SK-N-MC (cell line): Measurements from ENCODE around the gene AGAP1.

Experiments used
- EZH2 ChIP-seq: fragments of 200-600 bp; sonication (generic); IDR thresholded peaks from one replicate; pipeline ENCODE4 v1.6.1; 2017; ENCODE audit warnings: antibody characterized with exemption
- FOXP2 ChIP-seq: optimal IDR thresholded peaks from 2 replicates; pipeline ENCODE3; 2011; ENCODE audit warnings: mild to moderate bottlenecking, moderate library complexity; ENCODE audit not compliant: insufficient read depth; ENCODE audit errors: extremely low read length, control extremely low read depth
- POLR2AphosphoS5 ChIP-seq: IDR thresholded peaks from 2 replicates; pipeline ENCODE4 v1.6.1; 2012; ENCODE audit warnings: mild to moderate bottlenecking, low read depth, low read length, borderline replicate concordance

GRCh38 chr2:235566931-235567495 lies 73.2 kb downstream of the AGAP1 start:
- TF ChIP-seq FOXP2 (no peak), POLR2AphosphoS5 (no peak), EZH2 (no peak)
